ENCODE data around the gene ARHGEF25. TPM values are rescaled to one million over a fixed set of nuclear protein-coding genes. Genes with fewer than 3 reads are reported as not detected.

ARHGEF25 gene
- total and polyA plus RNA-seq, 2 of the 13 experiments (the other 11 are each of a cell fraction or from before 2014, with no cell fraction given): 11.5 to 12.5 TPM

GRCh38 chr12:57632958-57633840, 22.0 kb downstream of the ARHGEF25 start, which contains the start of gene B4GALNT1 (continued):
- TF ChIP-seq HMGXB4 (CRISPR knock-in tag; IDR thresholded peaks at IDR 0.05; ENCODE audit: borderline replicate concordance in 1 of 2, low read depth in 1 of 2): peak; percentile 92 to 98
- TF ChIP-seq NCOR1 (IDR thresholded peaks at IDR 0.05; ENCODE audit: borderline replicate concordance, low read length): no peak
- no peak for TF ChIP-seq ZBTB34 (CRISPR knock-in tag; IDR thresholded peaks at IDR 0.05)
- TF ChIP-seq ZNF350 (CRISPR knock-in tag; IDR thresholded peaks at IDR 0.05; ENCODE audit: borderline replicate concordance, low read depth): no peak
- TF ChIP-seq SRF (IDR thresholded peaks at IDR 0.05; ENCODE audit: low read depth, low read length): no peak
- TF ChIP-seq MATR3 (CRISPR knock-in tag; IDR thresholded peaks at IDR 0.05): no peak
- TF ChIP-seq MZF1 (CRISPR knock-in tag; IDR thresholded peaks at IDR 0.05; ENCODE audit: borderline replicate concordance): no peak
- TF ChIP-seq ARID4A (CRISPR knock-in tag; IDR thresholded peaks at IDR 0.05; ENCODE audit: borderline replicate concordance): peak; percentile 76; the same call in 1 of the 2 replicates
- peak; percentile 90; the same call in 1 of the 2 replicates for TF ChIP-seq ZNF800 (CRISPR knock-in tag; IDR thresholded peaks at IDR 0.05)
- 0 out of 2 replicates have a peak, but pooled peaks have one; percentile 53 for TF ChIP-seq KDM3A (CRISPR knock-in tag; IDR thresholded peaks at IDR 0.05; ENCODE audit: low read depth)
- TF ChIP-seq SAFB2 (CRISPR knock-in tag; IDR thresholded peaks at IDR 0.05; ENCODE audit: borderline replicate concordance, low read depth): peak; percentile 79; the same call in 1 of the 2 replicates
- TF ChIP-seq NCOA5 (CRISPR knock-in tag; IDR thresholded peaks at IDR 0.05): no peak
- TF ChIP-seq ZNF230 (CRISPR knock-in tag; IDR thresholded peaks at IDR 0.05): no peak
- TF ChIP-seq ZNF776 (CRISPR knock-in tag; IDR thresholded peaks at IDR 0.05): 0 out of 2 replicates have a peak, but pooled peaks have one; percentile 21
- TF ChIP-seq ZNF558 (CRISPR knock-in tag; IDR thresholded peaks at IDR 0.05; ENCODE audit: borderline replicate concordance): no peak
- no peak for TF ChIP-seq ZNF580 (CRISPR knock-in tag; IDR thresholded peaks at IDR 0.05; ENCODE audit: borderline replicate concordance, low read depth)
- no peak for TF ChIP-seq HHEX (CRISPR knock-in tag; IDR thresholded peaks at IDR 0.05)
- TF ChIP-seq JARID2 (CRISPR knock-in tag; IDR thresholded peaks at IDR 0.05; ENCODE audit: insufficient replicate concordance): no peak
